ENCODE results near the gene EIF4G1. TPM values are rescaled to one million over a fixed set of nuclear protein-coding genes. Genes with fewer than 3 reads are reported as not detected.

Gene EIF4G1
- total and polyA plus RNA-seq, 2 donors (not counting 3 experiments of a cell fraction or from before 2014, with no cell fraction given) = 355 to 532 TPM

- peaks cover 3% of the 10 kb centered on the region in 2 experiments for H3K27me3 ChIP-seq (ENCODE audit: control insufficient read depth in 2 of 2, insufficient read depth in 2 of 2, low read length in 2 of 2)
- FAIRE-seq = no peak
- TF ChIP-seq JUN (IDR thresholded peaks at IDR 0.05; ENCODE audit: borderline replicate concordance, insufficient read depth, insufficient read length, low read depth) (no peak), POLR2AphosphoS5 (IDR thresholded peaks at IDR 0.05; ENCODE audit: insufficient read depth, low read depth, low read length) (no peak)
- no peak for DNase-seq (ENCODE audit: low read depth, low spot score)
- ChIA-PET CTCF (interaction anchor here (0.6 to 2.9 kb wide), 4 partner anchors 64 to 396 kb away, joined by 3 to 19 read pairs (median 8); no protein-coding TSS in a partner anchor), POLR2A (interaction anchor here (0.5 kb wide), 1 partner anchor 633 kb away, joined by 3 read pairs; no protein-coding TSS in a partner anchor)
- no peak overlapping the region for H3K4me3 ChIP-seq (replicated peaks in 1 of 3; ENCODE audit: insufficient read depth in 1 of 3, low read depth in 1 of 3, low read length in 3 of 3)
- H3K27ac ChIP-seq (ENCODE audit: insufficient read depth, low read depth, low read length) = no peak overlapping the region
- no peaks in the 10 kb centered on the region for H3K4me1 ChIP-seq (ENCODE audit: control insufficient read depth, extremely low read depth, insufficient read depth, low read length)
- H3K4me2 ChIP-seq (ENCODE audit: insufficient read depth, low read length) = no peak overlapping the region
- no peak overlapping the region for H3K9ac ChIP-seq (replicated peaks; ENCODE audit: extremely low read depth, insufficient read depth, low read length)
- intact Hi-C loops (cut with micrococcal nuclease) = no loop called here
- H3K79me2 ChIP-seq (ENCODE audit: control insufficient read depth, insufficient read depth, low read length) = no peaks in the 10 kb centered on the region
- no peaks in the 10 kb centered on the region for H3K9me1 ChIP-seq (replicated peaks; ENCODE audit: control insufficient read depth, extremely low read depth, insufficient read depth, low read length)
- H4K20me1 ChIP-seq (replicated peaks; ENCODE audit: control insufficient read depth, extremely low read depth, insufficient read depth, low read length) = no peaks in the 10 kb centered on the region
- H3K36me3 ChIP-seq (ENCODE audit: control insufficient read depth in 2 of 2, extremely low read depth in 1 of 2, insufficient read depth in 2 of 2, low read length in 2 of 2) = no peaks in the 10 kb centered on the region
- no peak overlapping the region for H2AFZ ChIP-seq (ENCODE audit: low read depth, low read length)
- H3K9me3 ChIP-seq (replicated peaks; ENCODE audit: control insufficient read depth, insufficient read depth, low read length) = no peaks in the 10 kb centered on the region
- BruUV-seq (replicated peaks) = no TSS peak
- dilution Hi-C loops (cut with MboI; ENCODE audit: extremely low pct_ligation_motif_present, low sequenced_read_pairs) = no loop called here
Measured at GRCh38 chr3:184291044-184291737, 23.2 kb upstream of the EIF4G1 start.

- intact Hi-C loops (cut with micrococcal nuclease) = no loop called here
- no peaks in the 10 kb centered on the region for H4K20me1 ChIP-seq (replicated peaks; ENCODE audit: control insufficient read depth, extremely low read depth, insufficient read depth, low read length)
- H3K9me3 ChIP-seq (replicated peaks; ENCODE audit: control insufficient read depth, insufficient read depth, low read length) = no peaks in the 10 kb centered on the region
- H2AFZ ChIP-seq (ENCODE audit: low read depth, low read length) = no peak overlapping the region
- CTCF ChIA-PET = interaction anchor here (0.6 to 1.1 kb wide), 3 partner anchors 64 to 396 kb away, joined by 3 to 4 read pairs (median 3); no protein-coding TSS in a partner anchor
- DNase-seq (ENCODE audit: low read depth, low spot score) (no peak), FAIRE-seq (no peak)
- BruUV-seq (replicated peaks) = no TSS peak
- H3K27ac ChIP-seq (ENCODE audit: insufficient read depth, low read depth, low read length) = no peak overlapping the region
- TF ChIP-seq JUN (IDR thresholded peaks at IDR 0.05; ENCODE audit: borderline replicate concordance, insufficient read depth, insufficient read length, low read depth) = no peak
- no peak for TF ChIP-seq GATA2 (IDR thresholded peaks at IDR 0.05; ENCODE audit: insufficient read depth, insufficient read length, low read depth, low read length)
- no peak for TF ChIP-seq MAX (IDR thresholded peaks at IDR 0.05; ENCODE audit: insufficient read depth, insufficient read length)
- no peak for TF ChIP-seq EZH2 (IDR thresholded peaks at IDR 0.05; ENCODE audit: borderline replicate concordance, low read depth, low read length, severe bottlenecking)
- TF ChIP-seq POLR2A (IDR thresholded peaks at IDR 0.05; ENCODE audit: low read depth, low read length) = no peak
- no peak for TF ChIP-seq CTCF (IDR thresholded peaks at IDR 0.05; ENCODE audit: extremely low read depth in 1 of 2, insufficient read depth in 1 of 2, low read depth in 1 of 2, low read length in 2 of 2)
- POLR2A ChIA-PET = no interaction called here
- H3K36me3 ChIP-seq (ENCODE audit: control insufficient read depth in 2 of 2, extremely low read depth in 1 of 2, insufficient read depth in 2 of 2, low read length in 2 of 2) = no peaks in the 10 kb centered on the region
- H3K27me3 ChIP-seq (ENCODE audit: control insufficient read depth in 2 of 2, insufficient read depth in 2 of 2, low read length in 2 of 2) = peaks cover 3% of the 10 kb centered on the region in 2 experiments
- dilution Hi-C loops (cut with MboI; ENCODE audit: extremely low pct_ligation_motif_present, low sequenced_read_pairs) = no loop called here
- no peaks in the 10 kb centered on the region for H3K79me2 ChIP-seq (ENCODE audit: control insufficient read depth, insufficient read depth, low read length)
- H3K4me1 ChIP-seq (ENCODE audit: control insufficient read depth, extremely low read depth, insufficient read depth, low read length) = no peaks in the 10 kb centered on the region
- H3K4me3 ChIP-seq (replicated peaks in 1 of 3; ENCODE audit: insufficient read depth in 1 of 3, low read depth in 1 of 3, low read length in 3 of 3) = no peak overlapping the region
- H3K4me2 ChIP-seq (ENCODE audit: insufficient read depth, low read length) = no peak overlapping the region
- H3K9ac ChIP-seq (replicated peaks; ENCODE audit: extremely low read depth, insufficient read depth, low read length) = no peak overlapping the region
- no peaks in the 10 kb centered on the region for H3K9me1 ChIP-seq (replicated peaks; ENCODE audit: control insufficient read depth, extremely low read depth, insufficient read depth, low read length)
Measured at GRCh38 chr3:184291738-184292445, 22.5 kb upstream of the EIF4G1 start.
